A673 (cell line): ENCODE measurements around the gene PRDM12.

Experiments used
- EZH2 ChIP-seq: fragments of 200-600 bp; sonication (generic); IDR thresholded peaks from 2 replicates; pipeline ENCODE4 v1.6.1; 2017; ENCODE audit warnings: borderline replicate concordance, low read depth, mild to moderate bottlenecking, mixed read lengths, antibody characterized with exemption, low read length; ENCODE audit not compliant: poor library complexity, severe bottlenecking
- TF ChIP-seq, protein P1 (sequence below): fragments of 300-800, 200-600 bp; sonication (generic); conservative IDR thresholded peaks from 2 replicates; pipeline ENCODE4 v1.5.1; 2017; ENCODE audit warnings: low read depth, mild to moderate bottlenecking, antibody characterized with exemption, low read length, moderate library complexity, mixed read lengths

DNA sequence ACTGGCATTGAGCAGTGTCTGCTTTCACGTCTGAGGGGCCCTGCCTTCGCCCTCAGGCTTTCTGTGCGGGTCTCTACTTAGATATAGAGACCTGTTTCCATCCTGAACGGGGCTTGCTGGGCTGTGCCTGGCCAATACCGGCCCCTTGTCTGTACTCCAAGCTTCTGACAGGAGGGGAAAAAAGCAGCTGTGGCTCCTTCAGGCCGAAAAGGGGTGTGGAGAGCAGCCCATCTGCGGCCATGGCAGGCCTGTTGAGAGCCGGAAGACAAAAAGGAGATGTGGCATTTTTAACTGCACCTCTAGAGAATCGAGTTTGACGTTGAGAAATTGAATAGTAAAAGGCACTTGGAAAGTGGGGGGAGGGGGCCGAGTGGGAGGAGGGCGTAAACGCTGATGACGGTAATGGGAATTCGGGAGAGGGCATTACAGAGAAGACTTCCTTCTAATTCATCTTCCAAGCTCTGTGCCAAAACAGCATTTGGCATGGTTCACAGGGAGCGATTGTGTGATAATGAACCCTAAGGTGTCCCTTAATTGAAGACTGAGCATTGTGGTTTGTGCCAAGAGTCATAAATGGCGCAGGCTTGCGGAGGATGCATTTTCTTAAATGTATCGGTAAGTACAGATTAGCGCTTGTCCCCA lies 25.1 kb upstream of the PRDM12 start:
- TF ChIP-seq, protein P1, sequence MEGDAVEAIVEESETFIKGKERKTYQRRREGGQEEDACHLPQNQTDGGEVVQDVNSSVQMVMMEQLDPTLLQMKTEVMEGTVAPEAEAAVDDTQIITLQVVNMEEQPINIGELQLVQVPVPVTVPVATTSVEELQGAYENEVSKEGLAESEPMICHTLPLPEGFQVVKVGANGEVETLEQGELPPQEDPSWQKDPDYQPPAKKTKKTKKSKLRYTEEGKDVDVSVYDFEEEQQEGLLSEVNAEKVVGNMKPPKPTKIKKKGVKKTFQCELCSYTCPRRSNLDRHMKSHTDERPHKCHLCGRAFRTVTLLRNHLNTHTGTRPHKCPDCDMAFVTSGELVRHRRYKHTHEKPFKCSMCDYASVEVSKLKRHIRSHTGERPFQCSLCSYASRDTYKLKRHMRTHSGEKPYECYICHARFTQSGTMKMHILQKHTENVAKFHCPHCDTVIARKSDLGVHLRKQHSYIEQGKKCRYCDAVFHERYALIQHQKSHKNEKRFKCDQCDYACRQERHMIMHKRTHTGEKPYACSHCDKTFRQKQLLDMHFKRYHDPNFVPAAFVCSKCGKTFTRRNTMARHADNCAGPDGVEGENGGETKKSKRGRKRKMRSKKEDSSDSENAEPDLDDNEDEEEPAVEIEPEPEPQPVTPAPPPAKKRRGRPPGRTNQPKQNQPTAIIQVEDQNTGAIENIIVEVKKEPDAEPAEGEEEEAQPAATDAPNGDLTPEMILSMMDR: no peak
- TF ChIP-seq EZH2: no peak
